Measurements from ENCODE around the gene CLEC16A. TPM values are rescaled to one million over a fixed set of nuclear protein-coding genes. Genes with fewer than 3 reads are reported as not detected.
A peak's percentile ranks its signal among the peaks of the same experiment; 100 is the strongest.

Gene CLEC16A
- total RNA-seq, 4 donors from 2014 or later = 19.9 to 38.3 (median 35.0) TPM

GRCh38 chr16:11032922-11033291 lies 88.5 kb downstream of the CLEC16A start:
- 36 to 57% methylated on average over 1 to 7 of the region's 7 CpGs for WGBS, 2 donors (ENCODE audit: low coverage in 1 of 2)
- H3K9me3 ChIP-seq = peaks cover 0 to 11% (median 0%) of the 10 kb centered on the region in 3 donors
- H3K4me1 ChIP-seq = peaks cover 0 to 32% (median 12%) of the 10 kb centered on the region in 3 donors
- peak; percentile 61 for TF ChIP-seq POLR2AphosphoS5 (IDR thresholded peaks at IDR 0.05)
- no peak for TF ChIP-seq POLR2A (IDR thresholded peaks at IDR 0.05)
- no peaks in the 10 kb centered on the region for H3K27me3 ChIP-seq
- ATAC-seq = peak; percentile 87
- no peak overlapping the region for H3K4me3 ChIP-seq
- H3K27ac ChIP-seq = peak overlapping the region in 3 of 4 donors; percentile 62 to 78 (median 73)
- peaks cover 0 to 89% of the 10 kb centered on the region in 2 donors for H3K36me3 ChIP-seq

GRCh38 chr16:11033629-11034420 lies 89.5 kb downstream of the CLEC16A start:
- Histone ChIP-seq H3K9me3 (peaks cover 0 to 2% (median 0%) of the 10 kb centered on the region in 3 donors), H3K4me3 (no peak overlapping the region), H3K27me3 (no peaks in the 10 kb centered on the region), H3K36me3 (peaks cover 0 to 87% of the 10 kb centered on the region in 2 donors), H3K4me1 (peaks cover 0 to 32% (median 12%) of the 10 kb centered on the region in 3 donors), H3K27ac (peak overlapping the region; percentile 20 to 78 (median 68))
- ATAC-seq = peak; percentile 73
- no peak for TF ChIP-seq POLR2A (IDR thresholded peaks at IDR 0.05)
- TF ChIP-seq EP300 (IDR thresholded peaks at IDR 0.05) = no peak
- peak; percentile 84 for TF ChIP-seq POLR2AphosphoS5 (IDR thresholded peaks at IDR 0.05)
- no peak for TF ChIP-seq CTCF (IDR thresholded peaks at IDR 0.05)
- WGBS, 2 donors (ENCODE audit: low coverage in 1 of 2) = 70 to 78% methylated on average over 9 to 14 of the region's 14 CpGs

- Histone ChIP-seq H3K27ac (peak overlapping the region in 3 of 4 donors; percentile 42 to 64 (median 50)), H3K27me3 (no peaks in the 10 kb centered on the region), H3K4me1 (peaks cover 0 to 32% (median 12%) of the 10 kb centered on the region in 3 donors), H3K9me3 (no peaks in the 10 kb centered on the region), H3K36me3 (peaks cover 0 to 87% of the 10 kb centered on the region in 2 donors), H3K4me3 (no peak overlapping the region)
- ATAC-seq = peak; percentile 57
- 46 to 61% methylated on average over 2 to 4 of the region's 8 CpGs for WGBS, 2 donors (ENCODE audit: low coverage in 1 of 2)
- no peak for TF ChIP-seq POLR2AphosphoS5 (IDR thresholded peaks at IDR 0.05)
- no peak for TF ChIP-seq POLR2A (IDR thresholded peaks at IDR 0.05)
- no peak for TF ChIP-seq CTCF (IDR thresholded peaks at IDR 0.05)
- no peak for TF ChIP-seq EP300 (IDR thresholded peaks at IDR 0.05)
Measured at GRCh38 chr16:11034481-11034931, 90.1 kb downstream of the CLEC16A start.

- no peak overlapping the region for H3K4me3 ChIP-seq
- peak overlapping the region in 2 of 4 donors; percentile 50 to 64 for H3K27ac ChIP-seq
- WGBS, 2 donors (ENCODE audit: low coverage in 1 of 2) = 89 to 93% methylated on average over 3 to 5 of the region's 5 CpGs
- no peaks in the 10 kb centered on the region for H3K27me3 ChIP-seq
- no peak for ATAC-seq
- TF ChIP-seq POLR2AphosphoS5 (IDR thresholded peaks at IDR 0.05) = no peak
- no peaks in the 10 kb centered on the region for H3K9me3 ChIP-seq
- peaks cover 0 to 90% of the 10 kb centered on the region in 2 donors for H3K36me3 ChIP-seq
- peaks cover 0 to 32% (median 12%) of the 10 kb centered on the region in 3 donors for H3K4me1 ChIP-seq
Measured at GRCh38 chr16:11035096-11035495, 90.7 kb downstream of the CLEC16A start.

GRCh38 chr16:11036040-11036439 lies 91.7 kb downstream of the CLEC16A start:
- WGBS, 2 donors (ENCODE audit: low coverage in 1 of 2) = 93% methylated on average over 3 of the region's 6 CpGs; no CpG with 5 or more reads in 1 of the 2 donors
- no peak for TF ChIP-seq POLR2A (IDR thresholded peaks at IDR 0.05)
- TF ChIP-seq POLR2AphosphoS5 (IDR thresholded peaks at IDR 0.05) = no peak
- peaks cover 0 to 32% (median 12%) of the 10 kb centered on the region in 3 donors for H3K4me1 ChIP-seq
- H3K27ac ChIP-seq = no peak overlapping the region
- peaks cover 0 to 90% of the 10 kb centered on the region in 2 donors for H3K36me3 ChIP-seq
- ATAC-seq = no peak
- H3K9me3 ChIP-seq = no peaks in the 10 kb centered on the region
- H3K27me3 ChIP-seq = no peaks in the 10 kb centered on the region
- no peak overlapping the region for H3K4me3 ChIP-seq

- TF ChIP-seq EP300 (IDR thresholded peaks at IDR 0.05) (no peak), POLR2AphosphoS5 (IDR thresholded peaks at IDR 0.05) (no peak), CTCF (IDR thresholded peaks at IDR 0.05) (no peak), POLR2A (IDR thresholded peaks at IDR 0.05) (no peak)
- Histone ChIP-seq H3K4me1 (peaks cover 0 to 26% (median 11%) of the 10 kb centered on the region in 3 donors), H3K4me3 (no peak overlapping the region), H3K9me3 (no peaks in the 10 kb centered on the region), H3K27ac (no peak overlapping the region), H3K36me3 (peaks cover 0 to 90% of the 10 kb centered on the region in 2 donors), H3K27me3 (no peaks in the 10 kb centered on the region)
- no peak for ATAC-seq
- 91 to 93% methylated on average over 4 to 5 of the region's 8 CpGs for WGBS, 2 donors (ENCODE audit: low coverage in 1 of 2)
Measured at GRCh38 chr16:11036868-11037410, 92.6 kb downstream of the CLEC16A start.

All from gastroesophageal sphincter (tissue), 4 donors.